GM13976 (cell line): Measurements from ENCODE around the gene MIPOL1.

Experiments used
- DNase-seq: peaks from one replicate; pipeline ENCODE4 v3.0.0; 2012; ENCODE audit warnings: low spot score
- CTCF ChIP-seq: IDR thresholded peaks from 2 replicates; pipeline ENCODE4 v1.5.1; 2012; ENCODE audit warnings: borderline replicate concordance, mild to moderate bottlenecking; ENCODE audit not compliant: insufficient read depth; ENCODE audit errors: extremely low read depth, missing control alignments, control extremely low read depth
- in situ Hi-C: fragments of 300-500 bp; cut with MboI; formaldehyde crosslinking; loops from one replicate; pipeline ENCODE4 v1.12.0; 2022; ENCODE audit warnings: low sequenced_read_pairs, mixed read lengths, inconsistent platforms; ENCODE audit not compliant: unreplicated experiment

Gene MIPOL1

GRCh38 chr14:37343307-37344094, 145.8 kb downstream of the MIPOL1 start:
- DNase-seq = no peak
- no peak for TF ChIP-seq CTCF
- in situ Hi-C loops = no loop called here

- in situ Hi-C loops = no loop called here
- no peak for TF ChIP-seq CTCF
These were observed 165.9 kb downstream of the MIPOL1 start for GRCh38 chr14:37363661-37364060.

GRCh38 chr14:37369425-37369824, 171.7 kb downstream of the MIPOL1 start:
- no peak for TF ChIP-seq CTCF
- no peak for DNase-seq
- in situ Hi-C loops = no loop called here

More at GRCh38 chr14:37363661-37364060, 165.9 kb downstream of the MIPOL1 start:
- no peak for DNase-seq

- no peak for DNase-seq
- in situ Hi-C loops = no loop called here
- no peak for TF ChIP-seq CTCF
These were observed 177.8 kb downstream of the MIPOL1 start for GRCh38 chr14:37375566-37375965.

- no peak for DNase-seq
- in situ Hi-C loops = no loop called here
These were observed 179.3 kb downstream of the MIPOL1 start for GRCh38 chr14:37376944-37377609.

More at GRCh38 chr14:37376944-37377609, 179.3 kb downstream of the MIPOL1 start:
- TF ChIP-seq CTCF = no peak
